ENCODE data around the gene FKBP14.

DNA sequence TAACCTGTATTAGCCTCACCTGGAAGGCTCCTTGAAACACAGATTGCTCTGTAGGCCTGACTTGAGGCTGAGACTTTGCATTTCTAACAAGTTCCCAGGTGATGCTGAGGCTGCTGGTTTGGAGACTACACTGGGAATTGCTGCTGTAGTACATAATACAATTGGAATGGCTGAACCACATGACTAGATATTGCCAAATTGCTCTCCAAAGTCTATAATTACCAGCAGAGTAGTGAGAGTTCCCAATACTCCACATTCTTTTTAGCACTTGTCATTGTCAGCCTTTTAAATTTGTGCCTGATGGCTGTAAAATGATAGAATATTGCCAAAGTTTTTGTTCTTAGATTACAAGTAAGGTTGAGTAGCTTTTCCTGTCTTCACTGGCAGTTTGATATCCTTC lies 41.6 kb upstream of the FKBP14 start:
- no peak for TF ChIP-seq POLR2A (IDR thresholded peaks at IDR 0.05)
- TF ChIP-seq CTCF (IDR thresholded peaks at IDR 0.05) = no peak

Data from adrenal gland (tissue), 5 donors.